Kidney capillary endothelial cell (primary cell): Measurements from ENCODE around the gene CAVIN2.

Experiments
- DNase-seq: peaks from one replicate; pipeline ENCODE4 v3.0.0-alpha.2; 2018; ENCODE audit warnings: low spot score

Gene CAVIN2

GRCh38 chr2:191839918-191840804 is 6.7 kb downstream of the CAVIN2 start:
- DNase-seq = no peak

GRCh38 chr2:191838526-191838925 is 8.4 kb downstream of the CAVIN2 start:
- no peak for DNase-seq

- no peak for DNase-seq
Measured at GRCh38 chr2:191836853-191837769, 9.8 kb downstream of the CAVIN2 start.

GRCh38 chr2:191836471-191836852 is 10.4 kb downstream of the CAVIN2 start:
- DNase-seq = no peak

GRCh38 chr2:191835539-191836350 is 11.1 kb downstream of the CAVIN2 start:
- DNase-seq = no peak

GRCh38 chr2:191835100-191835499 is 11.8 kb downstream of the CAVIN2 start:
- no peak for DNase-seq

GRCh38 chr2:191833356-191833755 is 13.5 kb downstream of the CAVIN2 start:
- DNase-seq = no peak

- no peak for DNase-seq
Measured at GRCh38 chr2:191832668-191833067, 14.2 kb downstream of the CAVIN2 start.

GRCh38 chr2:191831410-191831994 is 15.4 kb downstream of the CAVIN2 start:
- no peak for DNase-seq

GRCh38 chr2:191824398-191824797 is 22.5 kb downstream of the CAVIN2 start:
- no peak for DNase-seq

- DNase-seq = no peak
Measured at GRCh38 chr2:191821078-191821477, 25.8 kb downstream of the CAVIN2 start.

GRCh38 chr2:191818725-191819350 is 28.1 kb downstream of the CAVIN2 start:
- DNase-seq = no peak

GRCh38 chr2:191818133-191818532 is 28.8 kb downstream of the CAVIN2 start:
- DNase-seq = no peak

- DNase-seq = no peak
Measured at GRCh38 chr2:191815010-191815409, 31.9 kb downstream of the CAVIN2 start.

GRCh38 chr2:191813943-191814342 is 32.9 kb downstream of the CAVIN2 start:
- no peak for DNase-seq

- DNase-seq = peak; percentile 66
Measured at GRCh38 chr2:191811807-191812602, 34.9 kb downstream of the CAVIN2 start.

GRCh38 chr2:191806396-191806795 is 40.5 kb downstream of the CAVIN2 start:
- DNase-seq = no peak

- no peak for DNase-seq
Measured at GRCh38 chr2:191804766-191805165, 42.1 kb downstream of the CAVIN2 start.

GRCh38 chr2:191803007-191803406 is 43.9 kb downstream of the CAVIN2 start:
- DNase-seq = no peak

- DNase-seq = no peak
Measured at GRCh38 chr2:191802180-191802579, 44.7 kb downstream of the CAVIN2 start.
